GM13977 (cell line): ENCODE results near the gene PRELID2.
"Not testable (repeated sequence)": the region's sequence is repeated elsewhere in the genome, so short reads cannot be mapped to it uniquely, and the experiment has no call there.

Source experiments
- DNase-seq: peaks from one replicate; pipeline ENCODE4 v3.0.0; 2012; ENCODE audit warnings: low spot score
- CTCF ChIP-seq: IDR thresholded peaks from 2 replicates; pipeline ENCODE4 v1.5.1; 2012; ENCODE audit warnings: mild to moderate bottlenecking, control low read depth; ENCODE audit not compliant: insufficient read depth; ENCODE audit errors: extremely low read depth, missing control alignments
- in situ Hi-C: fragments of 300-500 bp; cut with MboI; formaldehyde crosslinking; loops from one replicate; pipeline ENCODE4 v1.12.0; 2022; ENCODE audit warnings: low sequenced_read_pairs, low pct_unique_long_range_greater_than_20kb, mixed read lengths, inconsistent platforms; ENCODE audit not compliant: unreplicated experiment

PRELID2 gene

GRCh38 chr5:145743396-145744061 lies 91.6 kb downstream of the PRELID2 start:
- in situ Hi-C loops: no loop called here
- DNase-seq: no peak
- no peak for TF ChIP-seq CTCF

GRCh38 chr5:145739843-145740242 lies 95.3 kb downstream of the PRELID2 start:
- in situ Hi-C loops: no loop called here
- TF ChIP-seq CTCF: no peak
- DNase-seq: no peak

GRCh38 chr5:145738227-145738626 lies 96.9 kb downstream of the PRELID2 start:
- in situ Hi-C loops: no loop called here
- TF ChIP-seq CTCF: no peak
- no peak for DNase-seq

GRCh38 chr5:145737578-145737977 lies 97.6 kb downstream of the PRELID2 start:
- in situ Hi-C loops: no loop called here
- no peak for TF ChIP-seq CTCF
- DNase-seq: no peak

GRCh38 chr5:145729956-145730355 lies 105.2 kb downstream of the PRELID2 start:
- DNase-seq, in situ Hi-C loops: not testable (repeated sequence)

- TF ChIP-seq CTCF: no peak
- no peak for DNase-seq
- in situ Hi-C loops: loop anchor here (25.0 kb wide), 1 partner anchor 414 kb away; no protein-coding TSS in a partner anchor
Measured at GRCh38 chr5:145723516-145723915, 111.6 kb downstream of the PRELID2 start.

GRCh38 chr5:145718956-145719355 lies 116.2 kb downstream of the PRELID2 start:
- no peak for TF ChIP-seq CTCF
- no peak for DNase-seq
- in situ Hi-C loops: loop anchor here (25.0 kb wide), 1 partner anchor 418 kb away; no protein-coding TSS in a partner anchor
